ENCODE data around the gene SMIM38. TPM values are rescaled to one million over a fixed set of nuclear protein-coding genes. Genes with fewer than 3 reads are reported as not detected.

The SMIM38 gene
- total and polyA plus RNA-seq, 2 experiments from 2014 or later, result 0.38 TPM; not detected in 1

DNA sequence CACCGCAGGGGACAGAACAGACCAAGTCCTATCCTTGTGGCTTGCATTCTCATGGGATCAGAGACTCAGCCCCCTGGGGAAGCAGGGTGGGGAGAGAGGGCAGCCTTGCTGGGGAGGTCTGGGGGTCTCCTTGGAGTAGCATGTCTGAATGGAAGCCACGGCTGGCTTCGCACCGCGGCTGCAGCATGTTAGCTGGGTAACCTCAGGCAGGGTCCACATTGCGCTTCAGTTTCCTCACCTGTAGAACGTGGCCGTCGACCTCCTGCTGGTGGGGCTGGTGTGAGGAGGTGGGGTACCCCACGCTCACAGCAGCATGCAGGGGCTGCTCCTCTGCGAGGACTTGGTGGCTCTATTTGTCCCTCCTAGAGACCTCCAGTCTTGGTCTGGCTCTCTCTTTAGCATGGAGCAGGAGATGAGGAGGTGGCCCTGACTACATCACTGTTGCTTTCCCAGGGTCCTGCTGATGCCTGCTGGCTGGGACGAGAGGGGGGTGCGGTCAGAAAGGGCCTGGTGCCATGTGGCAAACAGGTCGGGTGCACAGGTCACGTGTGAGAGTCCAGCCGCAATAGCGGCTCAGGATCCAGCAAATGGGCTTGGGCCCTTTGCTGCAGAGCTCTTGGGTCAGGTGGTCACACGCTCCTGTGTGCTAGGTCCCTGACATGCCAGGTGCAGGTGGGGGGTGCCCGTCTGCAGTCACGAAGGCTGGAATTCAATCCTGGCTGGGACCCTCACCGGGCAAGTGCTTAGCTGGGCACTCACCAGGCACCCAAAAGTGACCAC lies 35.4 kb upstream of the SMIM38 start:
- peaks cover 3% of the 10 kb centered on the region; the same call in 1 of the 3 replicates for H3K36me3 Mint-ChIP-seq (ENCODE audit: low read depth)

More for the DNA sequence above, 35.4 kb upstream of the SMIM38 start:
- ATAC-seq (no peak), DNase-seq (ENCODE audit: low spot score) (no peak)
- H3K27me3 Mint-ChIP-seq (ENCODE audit: insufficient read depth, low read depth, poor library complexity), result peaks cover 11% of the 10 kb centered on the region
- Histone ChIP-seq H3K9me2 (ENCODE audit: insufficient read depth) (no peaks in the 10 kb centered on the region), H3F3A (replicated peaks; ENCODE audit: low read depth) (no peaks in the 10 kb centered on the region), H3K79me2 (replicated peaks; ENCODE audit: insufficient read depth) (no peaks in the 10 kb centered on the region), H3K4me1 (ENCODE audit: insufficient read depth) (peaks cover 23% of the 10 kb centered on the region; the same call in 1 of the 2 replicates), H3K4me2 (no peak overlapping the region), H3K36me3 (ENCODE audit: insufficient read depth) (no peaks in the 10 kb centered on the region), H2AFZ (no peak overlapping the region), H3K27me3 (ENCODE audit: insufficient read depth) (no peaks in the 10 kb centered on the region), H3K27ac (ENCODE audit: low read depth) (no peak overlapping the region), H4K20me1 (replicated peaks; ENCODE audit: insufficient read depth) (no peaks in the 10 kb centered on the region), H3K4me3 (no peak overlapping the region)
- no peak overlapping the region for H3K27ac Mint-ChIP-seq
- peaks cover 12% of the 10 kb centered on the region; the same call in 2 of the 3 replicates for H3K9me3 Mint-ChIP-seq
- TF ChIP-seq POLR2AphosphoS5 (IDR thresholded peaks at IDR 0.05; ENCODE audit: low read depth), result no peak
- TF ChIP-seq EZH2phosphoT487 (IDR thresholded peaks at IDR 0.05; ENCODE audit: unreplicated experiment), result no peak
- TF ChIP-seq, protein P1, sequence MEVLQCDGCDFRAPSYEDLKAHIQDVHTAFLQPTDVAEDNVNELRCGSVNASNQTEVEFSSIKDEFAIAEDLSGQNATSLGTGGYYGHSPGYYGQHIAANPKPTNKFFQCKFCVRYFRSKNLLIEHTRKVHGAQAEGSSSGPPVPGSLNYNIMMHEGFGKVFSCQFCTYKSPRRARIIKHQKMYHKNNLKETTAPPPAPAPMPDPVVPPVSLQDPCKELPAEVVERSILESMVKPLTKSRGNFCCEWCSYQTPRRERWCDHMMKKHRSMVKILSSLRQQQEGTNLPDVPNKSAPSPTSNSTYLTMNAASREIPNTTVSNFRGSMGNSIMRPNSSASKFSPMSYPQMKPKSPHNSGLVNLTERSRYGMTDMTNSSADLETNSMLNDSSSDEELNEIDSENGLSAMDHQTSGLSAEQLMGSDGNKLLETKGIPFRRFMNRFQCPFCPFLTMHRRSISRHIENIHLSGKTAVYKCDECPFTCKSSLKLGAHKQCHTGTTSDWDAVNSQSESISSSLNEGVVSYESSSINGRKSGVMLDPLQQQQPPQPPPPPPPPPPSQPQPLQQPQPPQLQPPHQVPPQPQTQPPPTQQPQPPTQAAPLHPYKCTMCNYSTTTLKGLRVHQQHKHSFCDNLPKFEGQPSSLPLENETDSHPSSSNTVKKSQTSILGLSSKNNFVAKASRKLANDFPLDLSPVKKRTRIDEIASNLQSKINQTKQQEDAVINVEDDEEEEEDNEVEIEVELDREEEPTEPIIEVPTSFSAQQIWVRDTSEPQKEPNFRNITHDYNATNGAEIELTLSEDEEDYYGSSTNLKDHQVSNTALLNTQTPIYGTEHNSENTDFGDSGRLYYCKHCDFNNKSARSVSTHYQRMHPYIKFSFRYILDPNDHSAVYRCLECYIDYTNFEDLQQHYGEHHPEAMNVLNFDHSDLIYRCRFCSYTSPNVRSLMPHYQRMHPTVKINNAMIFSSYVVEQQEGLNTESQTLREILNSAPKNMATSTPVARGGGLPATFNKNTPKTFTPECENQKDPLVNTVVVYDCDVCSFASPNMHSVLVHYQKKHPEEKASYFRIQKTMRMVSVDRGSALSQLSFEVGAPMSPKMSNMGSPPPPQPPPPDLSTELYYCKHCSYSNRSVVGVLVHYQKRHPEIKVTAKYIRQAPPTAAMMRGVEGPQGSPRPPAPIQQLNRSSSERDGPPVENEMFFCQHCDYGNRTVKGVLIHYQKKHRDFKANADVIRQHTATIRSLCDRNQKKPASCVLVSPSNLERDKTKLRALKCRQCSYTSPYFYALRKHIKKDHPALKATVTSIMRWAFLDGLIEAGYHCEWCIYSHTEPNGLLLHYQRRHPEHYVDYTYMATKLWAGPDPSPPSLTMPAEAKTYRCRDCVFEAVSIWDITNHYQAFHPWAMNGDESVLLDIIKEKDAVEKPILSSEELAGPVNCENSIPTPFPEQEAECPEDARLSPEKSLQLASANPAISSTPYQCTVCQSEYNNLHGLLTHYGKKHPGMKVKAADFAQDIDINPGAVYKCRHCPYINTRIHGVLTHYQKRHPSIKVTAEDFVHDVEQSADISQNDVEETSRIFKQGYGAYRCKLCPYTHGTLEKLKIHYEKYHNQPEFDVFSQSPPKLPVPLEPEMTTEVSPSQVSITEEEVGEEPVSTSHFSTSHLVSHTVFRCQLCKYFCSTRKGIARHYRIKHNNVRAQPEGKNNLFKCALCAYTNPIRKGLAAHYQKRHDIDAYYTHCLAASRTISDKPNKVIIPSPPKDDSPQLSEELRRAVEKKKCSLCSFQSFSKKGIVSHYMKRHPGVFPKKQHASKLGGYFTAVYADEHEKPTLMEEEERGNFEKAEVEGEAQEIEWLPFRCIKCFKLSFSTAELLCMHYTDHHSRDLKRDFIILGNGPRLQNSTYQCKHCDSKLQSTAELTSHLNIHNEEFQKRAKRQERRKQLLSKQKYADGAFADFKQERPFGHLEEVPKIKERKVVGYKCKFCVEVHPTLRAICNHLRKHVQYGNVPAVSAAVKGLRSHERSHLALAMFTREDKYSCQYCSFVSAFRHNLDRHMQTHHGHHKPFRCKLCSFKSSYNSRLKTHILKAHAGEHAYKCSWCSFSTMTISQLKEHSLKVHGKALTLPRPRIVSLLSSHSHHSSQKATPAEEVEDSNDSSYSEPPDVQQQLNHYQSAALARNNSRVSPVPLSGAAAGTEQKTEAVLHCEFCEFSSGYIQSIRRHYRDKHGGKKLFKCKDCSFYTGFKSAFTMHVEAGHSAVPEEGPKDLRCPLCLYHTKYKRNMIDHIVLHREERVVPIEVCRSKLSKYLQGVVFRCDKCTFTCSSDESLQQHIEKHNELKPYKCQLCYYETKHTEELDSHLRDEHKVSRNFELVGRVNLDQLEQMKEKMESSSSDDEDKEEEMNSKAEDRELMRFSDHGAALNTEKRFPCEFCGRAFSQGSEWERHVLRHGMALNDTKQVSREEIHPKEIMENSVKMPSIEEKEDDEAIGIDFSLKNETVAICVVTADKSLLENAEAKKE (CRISPR knock-in tag; IDR thresholded peaks at IDR 0.05), result no peak
- TF ChIP-seq JUNB (IDR thresholded peaks at IDR 0.05; ENCODE audit: unreplicated experiment), result no peak
- no peak for TF ChIP-seq ZNF331 (CRISPR knock-in tag; IDR thresholded peaks at IDR 0.05; ENCODE audit: low read depth)
- TF ChIP-seq STAT1 (IDR thresholded peaks at IDR 0.05; ENCODE audit: unreplicated experiment), result no peak
- TF ChIP-seq, protein P2, sequence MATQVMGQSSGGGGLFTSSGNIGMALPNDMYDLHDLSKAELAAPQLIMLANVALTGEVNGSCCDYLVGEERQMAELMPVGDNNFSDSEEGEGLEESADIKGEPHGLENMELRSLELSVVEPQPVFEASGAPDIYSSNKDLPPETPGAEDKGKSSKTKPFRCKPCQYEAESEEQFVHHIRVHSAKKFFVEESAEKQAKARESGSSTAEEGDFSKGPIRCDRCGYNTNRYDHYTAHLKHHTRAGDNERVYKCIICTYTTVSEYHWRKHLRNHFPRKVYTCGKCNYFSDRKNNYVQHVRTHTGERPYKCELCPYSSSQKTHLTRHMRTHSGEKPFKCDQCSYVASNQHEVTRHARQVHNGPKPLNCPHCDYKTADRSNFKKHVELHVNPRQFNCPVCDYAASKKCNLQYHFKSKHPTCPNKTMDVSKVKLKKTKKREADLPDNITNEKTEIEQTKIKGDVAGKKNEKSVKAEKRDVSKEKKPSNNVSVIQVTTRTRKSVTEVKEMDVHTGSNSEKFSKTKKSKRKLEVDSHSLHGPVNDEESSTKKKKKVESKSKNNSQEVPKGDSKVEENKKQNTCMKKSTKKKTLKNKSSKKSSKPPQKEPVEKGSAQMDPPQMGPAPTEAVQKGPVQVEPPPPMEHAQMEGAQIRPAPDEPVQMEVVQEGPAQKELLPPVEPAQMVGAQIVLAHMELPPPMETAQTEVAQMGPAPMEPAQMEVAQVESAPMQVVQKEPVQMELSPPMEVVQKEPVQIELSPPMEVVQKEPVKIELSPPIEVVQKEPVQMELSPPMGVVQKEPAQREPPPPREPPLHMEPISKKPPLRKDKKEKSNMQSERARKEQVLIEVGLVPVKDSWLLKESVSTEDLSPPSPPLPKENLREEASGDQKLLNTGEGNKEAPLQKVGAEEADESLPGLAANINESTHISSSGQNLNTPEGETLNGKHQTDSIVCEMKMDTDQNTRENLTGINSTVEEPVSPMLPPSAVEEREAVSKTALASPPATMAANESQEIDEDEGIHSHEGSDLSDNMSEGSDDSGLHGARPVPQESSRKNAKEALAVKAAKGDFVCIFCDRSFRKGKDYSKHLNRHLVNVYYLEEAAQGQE (IDR thresholded peaks at IDR 0.05; ENCODE audit: unreplicated experiment), result no peak
- TF ChIP-seq, protein P3, sequence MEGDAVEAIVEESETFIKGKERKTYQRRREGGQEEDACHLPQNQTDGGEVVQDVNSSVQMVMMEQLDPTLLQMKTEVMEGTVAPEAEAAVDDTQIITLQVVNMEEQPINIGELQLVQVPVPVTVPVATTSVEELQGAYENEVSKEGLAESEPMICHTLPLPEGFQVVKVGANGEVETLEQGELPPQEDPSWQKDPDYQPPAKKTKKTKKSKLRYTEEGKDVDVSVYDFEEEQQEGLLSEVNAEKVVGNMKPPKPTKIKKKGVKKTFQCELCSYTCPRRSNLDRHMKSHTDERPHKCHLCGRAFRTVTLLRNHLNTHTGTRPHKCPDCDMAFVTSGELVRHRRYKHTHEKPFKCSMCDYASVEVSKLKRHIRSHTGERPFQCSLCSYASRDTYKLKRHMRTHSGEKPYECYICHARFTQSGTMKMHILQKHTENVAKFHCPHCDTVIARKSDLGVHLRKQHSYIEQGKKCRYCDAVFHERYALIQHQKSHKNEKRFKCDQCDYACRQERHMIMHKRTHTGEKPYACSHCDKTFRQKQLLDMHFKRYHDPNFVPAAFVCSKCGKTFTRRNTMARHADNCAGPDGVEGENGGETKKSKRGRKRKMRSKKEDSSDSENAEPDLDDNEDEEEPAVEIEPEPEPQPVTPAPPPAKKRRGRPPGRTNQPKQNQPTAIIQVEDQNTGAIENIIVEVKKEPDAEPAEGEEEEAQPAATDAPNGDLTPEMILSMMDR (conservative IDR thresholded peaks at IDR 0.05; ENCODE audit: low read depth in 2 of 2), result no peak
- no peak for TF ChIP-seq CREB1 (CRISPR knock-in tag; IDR thresholded peaks at IDR 0.05; ENCODE audit: low read depth)
- no peak for TF ChIP-seq ZNF114 (CRISPR knock-in tag; IDR thresholded peaks at IDR 0.05)
- TF ChIP-seq NANOG (IDR thresholded peaks at IDR 0.05; ENCODE audit: borderline replicate concordance), result no peak
- TF ChIP-seq EZH2 (IDR thresholded peaks at IDR 0.05; ENCODE audit: low read depth, unreplicated experiment), result no peak
- H3K4me3 Mint-ChIP-seq, result no peak overlapping the region
- H3K4me1 Mint-ChIP-seq, result peaks cover 18% of the 10 kb centered on the region

Data from GM23338 (cell line).